ENCODE results near the gene HTRA2. TPM values are rescaled to one million over a fixed set of nuclear protein-coding genes. Genes with fewer than 3 reads are reported as not detected.
A peak's percentile ranks its signal among the peaks of the same experiment; 100 is the strongest.

HTRA2 gene
- polyA plus RNA-seq, 1 donor (not counting 4 experiments of a cell fraction or from before 2014, with no cell fraction given), result 25.5 TPM

- Histone ChIP-seq H3K79me2 (ENCODE audit: control insufficient read depth, insufficient read depth, low read length) (no peaks in the 10 kb centered on the region), H3K36me3 (ENCODE audit: control insufficient read depth in 2 of 2, extremely low read depth in 1 of 2, insufficient read depth in 2 of 2, low read length in 2 of 2) (no peaks in the 10 kb centered on the region), H3K4me2 (ENCODE audit: control insufficient read depth, extremely low read depth, insufficient read depth, low read depth, low read length) (no peak overlapping the region), H3K4me3 (ENCODE audit: control insufficient read depth in 2 of 3, extremely low read depth in 1 of 3, insufficient read depth in 2 of 3, low read depth in 1 of 3, low read length in 3 of 3) (no peak overlapping the region), H3K9ac (ENCODE audit: control insufficient read depth, extremely low read depth, insufficient read depth, low read length) (no peak overlapping the region), H3K4me1 (ENCODE audit: control insufficient read depth, extremely low read depth, insufficient read depth, low read length) (peaks cover 12% of the 10 kb centered on the region), H3K9me3 (ENCODE audit: control insufficient read depth, low read depth, low read length) (no peaks in the 10 kb centered on the region), H2AFZ (ENCODE audit: control insufficient read depth, low read length) (peak overlapping the region; percentile 57), H3K27ac (ENCODE audit: control insufficient read depth, insufficient read depth, low read length) (no peak overlapping the region), H3K9me1 (ENCODE audit: control insufficient read depth, extremely low read depth, insufficient read depth, low read length) (no peaks in the 10 kb centered on the region), H4K20me1 (ENCODE audit: control insufficient read depth, extremely low read depth, insufficient read depth, low read length) (no peaks in the 10 kb centered on the region), H3K27me3 (ENCODE audit: control insufficient read depth, extremely low read depth, insufficient read depth, low read length) (no peaks in the 10 kb centered on the region)
- FAIRE-seq, result no peak
- TF ChIP-seq CTCF (optimal IDR thresholded peaks at IDR 0.05 in 1 of 3, IDR thresholded peaks at IDR 0.05 in 1 of 3, conservative IDR thresholded peaks at IDR 0.05 in 1 of 3; ENCODE audit: extremely low read depth in 1 of 3, insufficient read depth in 2 of 3, low read length in 3 of 3) (no peak), EZH2 (IDR thresholded peaks at IDR 0.05; ENCODE audit: low read length) (no peak)
- no peak for DNase-seq (ENCODE audit: low read depth, low spot score)
- dilution Hi-C loops (cut with MboI; ENCODE audit: extremely low pct_ligation_motif_present, low sequenced_read_pairs), result no loop called here
These were observed 47.7 kb downstream of the HTRA2 start for GRCh38 chr2:74577448-74577847.

- Histone ChIP-seq H2AFZ (ENCODE audit: control insufficient read depth, low read length) (no peak overlapping the region), H3K36me3 (ENCODE audit: control insufficient read depth in 2 of 2, extremely low read depth in 1 of 2, insufficient read depth in 2 of 2, low read length in 2 of 2) (no peaks in the 10 kb centered on the region), H3K4me3 (ENCODE audit: control insufficient read depth in 2 of 3, extremely low read depth in 1 of 3, insufficient read depth in 2 of 3, low read depth in 1 of 3, low read length in 3 of 3) (no peak overlapping the region), H3K9ac (ENCODE audit: control insufficient read depth, extremely low read depth, insufficient read depth, low read length) (no peak overlapping the region), H3K9me1 (ENCODE audit: control insufficient read depth, extremely low read depth, insufficient read depth, low read length) (no peaks in the 10 kb centered on the region), H3K79me2 (ENCODE audit: control insufficient read depth, insufficient read depth, low read length) (no peaks in the 10 kb centered on the region), H3K4me2 (ENCODE audit: control insufficient read depth, extremely low read depth, insufficient read depth, low read depth, low read length) (no peak overlapping the region), H3K9me3 (ENCODE audit: control insufficient read depth, low read depth, low read length) (no peaks in the 10 kb centered on the region), H3K27ac (ENCODE audit: control insufficient read depth, insufficient read depth, low read length) (no peak overlapping the region), H4K20me1 (ENCODE audit: control insufficient read depth, extremely low read depth, insufficient read depth, low read length) (no peaks in the 10 kb centered on the region), H3K4me1 (ENCODE audit: control insufficient read depth, extremely low read depth, insufficient read depth, low read length) (peaks cover 12% of the 10 kb centered on the region), H3K27me3 (ENCODE audit: control insufficient read depth, extremely low read depth, insufficient read depth, low read length) (no peaks in the 10 kb centered on the region)
- FAIRE-seq (no peak), DNase-seq (ENCODE audit: low read depth, low spot score) (no peak)
- dilution Hi-C loops (cut with MboI; ENCODE audit: extremely low pct_ligation_motif_present, low sequenced_read_pairs), result no loop called here
- no peak for TF ChIP-seq EZH2 (IDR thresholded peaks at IDR 0.05; ENCODE audit: low read length)
- no peak for TF ChIP-seq CTCF (optimal IDR thresholded peaks at IDR 0.05 in 1 of 3, IDR thresholded peaks at IDR 0.05 in 1 of 3, conservative IDR thresholded peaks at IDR 0.05 in 1 of 3; ENCODE audit: extremely low read depth in 1 of 3, insufficient read depth in 2 of 3, low read length in 3 of 3)
These were observed 48.7 kb downstream of the HTRA2 start for GRCh38 chr2:74578408-74578807.

Measured in keratinocyte (primary cell).